A673 (cell line): ENCODE data around the gene AADACL2. TPM values are rescaled to one million over a fixed set of nuclear protein-coding genes. Genes with fewer than 3 reads are reported as not detected.
A peak's percentile ranks its signal among the peaks of the same experiment; 100 is the strongest.

Source experiments
- BruUV-seq: library from RNA; stranded (reverse); fragments of 400-500 nt; replicated peaks from 2 replicates; lab custom pipeline; 2021; lab: Mats Ljungman, UMichigan
- CTCF ChIA-PET: fragments of 300-600 bp; sonication (Branson Sonifier 250); formaldehyde crosslinking; loops from one replicate; lab custom pipeline; 2022; ENCODE audit warnings: antibody characterized with exemption; lab: Charles Lee
- POLR2A ChIA-PET: fragments of 300-600 bp; sonication (Branson Sonifier 250); formaldehyde crosslinking; loops from one replicate; lab custom pipeline; 2022; ENCODE audit warnings: antibody characterized with exemption; ENCODE audit not compliant: low non-redundant PET; lab: Charles Lee
- DNase-seq: peaks from one replicate; pipeline ENCODE4 v3.0.0-alpha.2; 2015; ENCODE audit warnings: low spot score
- H3K27ac ChIP-seq: fragments of 200-600 bp; sonication (generic); 2 replicates; pipeline ENCODE4 v1.5.1; 2016; ENCODE audit warnings: mixed run types, low read depth, mild to moderate bottlenecking, mixed read lengths, antibody characterized with exemption, low read length; ENCODE audit not compliant: poor library complexity, severe bottlenecking
- H3K27me3 ChIP-seq: fragments of 200-600 bp; sonication (generic); replicated peaks from 2 replicates; pipeline ENCODE4 v1.6.1; 2017; ENCODE audit warnings: mixed run types, low read depth, mild to moderate bottlenecking, mixed read lengths, antibody characterized with exemption, low read length; ENCODE audit not compliant: insufficient read depth, poor library complexity
- H3K36me3 ChIP-seq: fragments of 200-600 bp; sonication (generic); 2 replicates; pipeline ENCODE4 v1.6.1; 2016; ENCODE audit warnings: mixed run types, mild to moderate bottlenecking, mixed read lengths, antibody characterized with exemption, low read length; ENCODE audit not compliant: insufficient read depth, poor library complexity, severe bottlenecking
- H3K4me1 ChIP-seq: fragments of 200-600 bp; sonication (generic); 2 replicates; pipeline ENCODE4 v1.6.1; 2017; ENCODE audit warnings: mixed run types, mild to moderate bottlenecking, mixed read lengths, antibody characterized with exemption, low read length; ENCODE audit not compliant: insufficient read depth, poor library complexity, severe bottlenecking
- H3K4me3 ChIP-seq: fragments of 200-600 bp; sonication (generic); 2 replicates; pipeline ENCODE4 v1.5.1; 2016; ENCODE audit warnings: low read depth, mixed run types, mild to moderate bottlenecking, mixed read lengths, low read length; ENCODE audit not compliant: poor library complexity, severe bottlenecking
- H3K9me3 ChIP-seq: fragments of 200-600 bp; sonication (generic); 2 replicates; pipeline ENCODE4 v1.6.1; 2016; ENCODE audit warnings: mixed run types, low read depth, mild to moderate bottlenecking, mixed read lengths, antibody characterized with exemption, low read length; ENCODE audit not compliant: poor library complexity, severe bottlenecking
- CTCF ChIP-seq: fragments of 300-800, 200-600 bp; sonication (generic); conservative IDR thresholded peaks from 2 replicates; pipeline ENCODE4 v1.5.1; 2017; ENCODE audit warnings: low read depth, mild to moderate bottlenecking, antibody characterized with exemption, low read length, moderate library complexity, mixed read lengths
- EZH2 ChIP-seq: fragments of 200-600 bp; sonication (generic); IDR thresholded peaks from 2 replicates; pipeline ENCODE4 v1.6.1; 2017; ENCODE audit warnings: borderline replicate concordance, low read depth, mild to moderate bottlenecking, mixed read lengths, antibody characterized with exemption, low read length; ENCODE audit not compliant: poor library complexity, severe bottlenecking
- intact Hi-C: fragments of 100-400 bp; cut with micrococcal nuclease; formaldehyde crosslinking; loops from one replicate; pipeline ENCODE4 v1.10.0; 2022; ENCODE audit not compliant: unreplicated experiment
- total RNA-seq: library from RNA; stranded (reverse); gene quantifications from 2 replicates; pipeline ENCODE4 v1.2.3, GENCODE V29; 2021

The AADACL2 gene
- total RNA-seq, 1 experiment from 2014 or later, result not detected

GRCh38 chr3:151740581-151740980, 6.9 kb downstream of the AADACL2 start:
- intact Hi-C loops, result no loop called here
- BruUV-seq, result no TSS peak
- Histone ChIP-seq H3K27me3 (no peaks in the 10 kb centered on the region), H3K36me3 (no peaks in the 10 kb centered on the region), H3K4me1 (no peaks in the 10 kb centered on the region), H3K4me3 (no peak overlapping the region), H3K27ac (no peak overlapping the region), H3K9me3 (no peaks in the 10 kb centered on the region)
- CTCF ChIA-PET, result no interaction called here
- POLR2A ChIA-PET, result no interaction called here
- DNase-seq, result no peak
- TF ChIP-seq EZH2 (no peak), CTCF (no peak)

GRCh38 chr3:151743855-151744254, 10.1 kb downstream of the AADACL2 start:
- no peaks in the 10 kb centered on the region for H3K36me3 ChIP-seq
- no peak overlapping the region for H3K27ac ChIP-seq
- ChIA-PET CTCF (no interaction called here), POLR2A (no interaction called here)
- intact Hi-C loops, result no loop called here
- peak; percentile 28 for DNase-seq
- no peaks in the 10 kb centered on the region for H3K27me3 ChIP-seq
- peaks cover 4% of the 10 kb centered on the region for H3K9me3 ChIP-seq
- H3K4me3 ChIP-seq, result no peak overlapping the region
- no peaks in the 10 kb centered on the region for H3K4me1 ChIP-seq
- TF ChIP-seq CTCF (no peak), EZH2 (no peak)
- no TSS peak for BruUV-seq

GRCh38 chr3:151750181-151750580, 16.5 kb downstream of the AADACL2 start:
- Histone ChIP-seq H3K9me3 (peaks cover 8% of the 10 kb centered on the region), H3K36me3 (no peaks in the 10 kb centered on the region), H3K4me3 (no peak overlapping the region), H3K27ac (no peak overlapping the region), H3K27me3 (no peaks in the 10 kb centered on the region), H3K4me1 (peaks cover 3% of the 10 kb centered on the region)
- no peak for DNase-seq
- ChIA-PET POLR2A (no interaction called here), CTCF (no interaction called here)
- TF ChIP-seq CTCF (no peak), EZH2 (no peak)
- no TSS peak for BruUV-seq
- intact Hi-C loops, result no loop called here
